CMK (cell line): Measurements from ENCODE around the gene MAML2.
"Not testable (repeated sequence)": the region's sequence is repeated elsewhere in the genome, so short reads cannot be mapped to it uniquely, and the experiment has no call there.

ENCODE experiments used
- DNase-seq: peaks from one replicate; pipeline ENCODE4 v3.0.0-alpha.2; 2010; ENCODE audit warnings: low read depth

Gene MAML2

DNA sequence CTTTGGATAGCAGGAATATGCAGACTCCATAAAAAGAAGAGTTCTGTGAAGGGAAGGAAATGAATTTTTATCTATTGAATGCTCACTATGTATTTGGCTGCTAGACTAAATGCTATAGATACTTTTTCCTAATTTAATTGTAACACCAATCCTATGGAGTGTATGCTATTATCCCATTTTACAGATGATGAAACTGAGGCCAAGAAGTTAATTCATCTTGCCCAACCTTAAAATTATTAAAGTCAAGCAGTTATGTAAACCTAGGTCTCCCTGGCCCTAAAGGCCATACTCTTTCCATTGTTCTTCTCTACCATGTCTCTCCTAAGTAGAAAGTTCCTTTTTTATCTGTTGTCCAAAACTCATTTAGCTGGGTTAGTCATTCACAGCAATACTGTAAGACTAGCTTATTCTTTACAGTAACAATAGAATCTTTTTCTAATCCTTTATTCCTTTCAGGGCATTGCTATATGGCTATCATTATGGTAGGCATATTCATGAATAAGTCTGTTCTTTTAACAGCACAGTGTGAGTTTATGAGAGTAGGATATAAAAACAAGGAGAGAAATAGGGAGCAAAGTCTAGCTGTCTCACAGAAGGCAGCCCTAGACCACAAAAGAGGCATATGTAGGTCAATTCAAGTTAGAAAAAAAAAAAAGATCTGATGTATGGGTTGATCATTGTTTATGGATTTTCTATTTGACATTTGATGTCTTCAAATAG, 50.5 kb downstream of the MAML2 start:
- DNase-seq: no peak

DNA sequence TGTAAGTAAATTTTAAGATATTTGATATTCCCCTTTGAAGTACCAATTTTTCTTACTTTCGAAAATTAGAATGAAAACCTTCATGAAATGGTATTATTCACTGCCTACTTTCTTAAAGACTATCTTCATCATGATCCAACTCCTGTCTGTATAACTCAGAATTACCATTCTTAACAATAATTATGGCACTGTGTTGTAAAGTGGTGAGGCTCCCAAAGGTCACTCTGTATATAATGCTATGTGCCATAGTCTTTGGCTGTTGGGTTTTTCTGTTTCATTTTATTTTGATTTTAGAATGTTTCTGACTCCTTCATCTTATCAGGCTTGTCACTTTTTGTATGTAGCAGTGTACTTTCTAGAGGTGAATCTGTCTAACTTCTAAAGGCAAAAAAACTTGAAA, 52.4 kb downstream of the MAML2 start:
- no peak for DNase-seq

- DNase-seq: no peak
These were observed 53.0 kb downstream of the MAML2 start for GRCh38 chr11:96290031-96290430.

DNA sequence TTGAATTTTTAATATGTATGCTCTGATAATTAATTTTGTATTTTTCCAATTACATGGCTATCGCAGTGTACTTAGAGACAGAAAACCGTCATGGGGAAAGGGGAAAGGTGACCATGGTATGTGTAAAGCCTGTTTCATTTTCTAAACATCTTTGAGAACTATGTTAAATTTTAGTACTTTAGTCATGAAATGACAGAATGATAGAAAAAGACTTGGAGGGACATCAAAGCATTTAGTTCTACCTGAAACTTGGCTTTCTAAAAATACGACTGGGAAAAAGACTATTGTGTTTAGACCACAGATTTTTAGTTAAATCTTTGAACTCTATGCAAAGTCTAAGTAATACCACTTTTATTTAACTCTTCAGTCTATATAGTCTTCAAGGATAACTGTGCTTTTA, 54.1 kb downstream of the MAML2 start:
- no peak for DNase-seq

- no peak for DNase-seq
These were observed 55.1 kb downstream of the MAML2 start for GRCh38 chr11:96287822-96288439.

GRCh38 chr11:96285985-96286384, 57.0 kb downstream of the MAML2 start:
- not testable (repeated sequence) for DNase-seq

DNA sequence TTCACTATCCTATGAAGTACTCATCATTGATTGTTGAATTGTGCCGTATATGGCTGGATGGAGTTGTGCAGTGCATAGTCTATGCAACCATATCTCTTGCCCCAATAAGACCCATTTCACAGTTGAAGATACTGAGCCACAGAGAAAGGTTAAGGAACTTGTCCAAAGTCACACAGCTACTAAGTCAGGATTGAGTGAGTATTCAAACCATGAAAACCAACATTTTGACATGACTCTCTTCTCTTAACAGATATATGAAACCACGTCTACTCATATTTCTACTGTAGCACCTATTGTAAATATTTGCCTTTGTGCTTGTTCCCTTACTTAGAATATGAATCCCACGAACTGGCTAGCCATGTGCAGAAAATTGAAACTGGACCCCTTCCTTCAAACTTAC, 58.1 kb downstream of the MAML2 start:
- no peak for DNase-seq

- DNase-seq: no peak
These were observed 58.6 kb downstream of the MAML2 start for GRCh38 chr11:96284401-96284800.

- no peak for DNase-seq
These were observed 60.3 kb downstream of the MAML2 start for GRCh38 chr11:96282625-96283220.

DNA sequence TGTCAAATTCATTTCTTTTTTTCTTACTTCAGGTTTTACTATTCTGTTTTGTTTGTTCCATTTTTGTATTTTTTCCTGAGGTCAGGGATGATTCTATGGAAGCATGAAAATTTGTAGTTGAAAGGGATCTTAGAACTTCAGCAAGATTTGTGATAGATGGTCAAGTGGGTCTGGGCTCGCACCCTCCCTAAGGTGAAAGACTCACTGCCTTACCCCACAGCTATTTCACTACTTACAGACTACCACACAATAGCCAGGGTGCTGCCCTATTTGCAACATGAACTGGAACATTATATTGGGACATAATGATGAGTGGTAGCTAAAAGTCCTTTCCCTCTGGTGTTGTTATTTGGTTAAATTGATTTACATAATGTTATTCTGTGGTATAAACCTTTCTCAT, 62.6 kb downstream of the MAML2 start:
- DNase-seq: no peak

GRCh38 chr11:96279896-96280290, 63.1 kb downstream of the MAML2 start:
- no peak for DNase-seq

DNA sequence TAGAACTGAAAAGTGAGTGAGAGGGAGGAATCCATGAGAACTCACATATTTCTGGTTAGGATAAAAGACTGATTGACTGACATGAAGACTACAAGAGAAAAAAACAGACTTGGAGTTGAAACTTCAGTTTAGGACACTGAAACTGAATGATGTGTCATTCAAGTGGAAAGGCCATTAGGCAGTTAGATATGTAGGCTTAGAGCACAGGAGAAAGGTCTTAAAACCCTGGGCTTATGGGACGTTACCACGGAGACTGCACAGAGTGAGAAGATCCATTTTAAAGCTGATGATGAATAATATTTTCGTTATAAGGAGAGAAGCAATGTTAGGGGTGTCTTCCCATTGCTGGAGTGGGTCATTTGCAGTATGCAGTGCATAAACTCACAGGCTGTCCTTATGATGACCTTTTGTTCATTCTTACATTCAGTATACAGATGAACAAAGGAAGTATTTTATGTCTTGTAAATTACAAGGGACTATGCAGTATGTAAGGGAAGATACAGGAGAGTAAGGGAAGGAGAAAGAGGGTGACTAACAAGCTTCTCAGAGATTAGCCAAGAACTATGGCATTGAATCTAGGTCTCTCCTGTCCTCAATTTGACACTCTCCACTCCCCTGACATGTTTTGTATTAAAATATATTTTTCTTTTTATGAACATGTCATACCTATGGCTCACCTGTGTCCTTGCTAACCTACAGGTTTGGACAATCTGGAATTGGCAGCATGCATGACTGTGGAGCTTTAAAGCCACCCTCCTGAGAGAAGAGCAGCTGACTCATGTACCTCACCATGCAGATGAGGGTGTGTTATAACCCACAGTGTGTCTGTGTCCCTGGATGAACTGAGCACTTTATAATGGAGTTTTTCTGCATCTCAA, 63.7 kb downstream of the MAML2 start:
- no peak for DNase-seq

GRCh38 chr11:96278039-96278897, 64.7 kb downstream of the MAML2 start:
- DNase-seq: no peak

DNA sequence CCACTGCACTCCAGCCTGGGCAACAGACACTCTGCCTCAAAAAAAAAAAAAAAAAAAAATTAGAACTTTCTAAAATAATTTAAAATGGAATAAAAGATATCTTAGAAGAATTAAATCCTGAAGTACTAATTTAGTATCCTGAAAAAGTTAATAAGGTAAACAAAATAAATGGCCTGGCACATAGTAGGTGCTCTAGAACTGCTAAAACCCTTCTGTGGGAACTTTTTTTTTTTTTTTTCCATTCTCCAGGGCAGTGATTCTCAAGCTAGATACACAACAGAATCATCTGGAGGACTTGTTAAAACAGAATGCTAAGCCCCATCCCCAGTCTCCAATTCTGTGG, 65.3 kb downstream of the MAML2 start:
- no peak for DNase-seq

- DNase-seq: no peak
These were observed 66.2 kb downstream of the MAML2 start for GRCh38 chr11:96276836-96277235.

DNA sequence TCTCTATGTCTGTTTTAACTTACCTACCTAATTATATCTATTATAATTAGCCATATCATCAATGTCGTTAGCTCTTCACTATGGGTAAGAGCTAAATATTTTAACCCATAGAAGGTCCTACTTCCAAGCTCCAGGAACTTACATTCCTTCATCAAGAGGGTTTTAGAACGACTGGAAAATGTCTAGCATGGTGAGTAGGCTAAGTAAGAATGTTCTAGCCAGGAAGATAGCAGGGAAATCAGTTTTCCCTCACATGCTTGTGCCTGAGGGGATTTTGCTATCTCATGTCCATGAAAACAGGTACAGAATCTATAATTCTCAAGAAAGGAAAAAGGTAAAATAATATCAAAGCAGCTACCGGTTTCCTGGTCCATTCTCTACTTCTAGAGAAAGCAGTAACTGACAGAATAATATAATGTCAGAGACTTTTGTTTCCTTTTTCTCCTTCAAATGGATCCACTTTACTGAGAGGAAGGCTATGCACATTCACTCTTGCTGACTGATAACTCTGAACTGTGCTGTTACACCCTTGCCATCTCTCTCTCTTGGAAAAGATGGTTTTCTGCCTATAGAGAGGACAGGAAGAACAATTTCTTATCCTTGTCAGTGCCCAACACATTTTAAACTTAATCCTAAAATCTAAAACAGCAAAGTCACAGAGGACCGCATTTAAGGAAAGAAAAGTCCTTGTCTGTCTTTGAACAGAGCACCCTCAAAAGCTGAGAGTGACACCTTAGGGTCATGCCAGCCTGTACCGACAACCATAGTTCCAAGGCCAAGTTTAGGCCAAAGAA, 67.0 kb downstream of the MAML2 start:
- DNase-seq: no peak

DNA sequence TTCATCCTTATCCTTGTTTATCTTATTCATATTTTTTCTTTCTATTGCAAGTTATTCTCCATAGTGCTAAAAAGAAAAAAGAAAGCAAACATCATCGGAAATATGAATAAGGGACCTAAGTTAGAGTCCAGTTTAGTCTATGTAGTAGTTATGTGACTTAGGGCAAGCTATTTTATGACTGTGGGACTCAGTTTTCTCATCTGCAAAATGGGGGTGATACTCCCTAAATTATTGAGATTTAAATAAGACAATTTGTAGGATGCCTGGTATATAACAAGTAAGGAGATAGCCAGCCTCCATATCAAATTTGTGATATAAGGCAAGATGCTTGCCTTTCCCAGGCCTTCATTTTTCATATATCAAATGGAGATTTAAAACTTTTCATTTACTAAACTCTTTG, 69.5 kb downstream of the MAML2 start:
- no peak for DNase-seq

DNA sequence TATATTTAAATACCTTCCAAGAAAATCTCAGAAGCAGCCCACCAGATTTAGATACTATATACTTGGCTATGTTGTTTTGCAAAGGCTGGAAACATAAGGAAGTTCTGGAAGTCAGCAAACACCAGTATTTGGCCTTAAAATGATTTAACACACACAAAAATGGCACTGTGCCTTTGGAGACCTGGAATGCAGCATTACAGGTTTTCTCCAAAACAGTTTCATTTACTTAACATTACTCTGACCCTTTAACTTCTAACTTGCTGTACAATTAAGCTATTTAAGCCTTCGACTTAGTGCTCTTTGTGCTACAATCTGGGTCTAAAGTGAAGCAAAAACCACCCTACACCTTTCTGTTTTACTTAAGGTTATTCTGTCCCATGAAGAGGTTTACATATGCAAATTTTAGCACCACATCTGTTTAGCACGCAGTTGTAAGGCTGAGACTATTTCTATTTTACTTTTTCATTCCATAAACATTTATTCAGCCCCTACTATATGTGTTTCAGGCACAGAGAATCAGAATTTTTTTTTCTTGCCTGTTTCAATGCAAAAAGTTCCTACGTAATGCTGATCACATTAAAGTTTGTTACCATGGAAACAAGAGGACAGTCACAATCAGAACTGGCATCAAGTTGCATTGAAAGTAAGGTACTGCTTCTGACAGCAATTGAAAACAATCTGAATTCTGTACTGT, 70.3 kb downstream of the MAML2 start:
- DNase-seq: no peak

DNA sequence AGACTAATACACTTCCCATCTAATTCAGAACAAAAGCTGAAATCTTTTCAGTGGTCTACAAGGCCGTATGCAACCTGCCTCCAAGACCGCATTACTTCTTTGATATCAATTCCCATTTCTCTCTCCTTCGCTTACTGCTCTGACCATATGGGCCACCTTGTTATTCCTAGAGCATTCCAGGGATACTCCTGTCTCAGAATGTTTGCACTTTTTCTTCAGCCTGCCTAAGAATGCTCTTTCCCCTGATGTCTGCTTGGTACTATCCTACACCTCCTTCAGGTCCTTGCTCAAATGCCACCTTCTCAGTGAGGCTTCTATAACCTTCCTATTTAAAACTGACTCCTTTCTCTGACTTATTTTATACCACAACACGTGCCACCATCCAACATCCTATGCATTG, 71.2 kb downstream of the MAML2 start:
- no peak for DNase-seq

DNA sequence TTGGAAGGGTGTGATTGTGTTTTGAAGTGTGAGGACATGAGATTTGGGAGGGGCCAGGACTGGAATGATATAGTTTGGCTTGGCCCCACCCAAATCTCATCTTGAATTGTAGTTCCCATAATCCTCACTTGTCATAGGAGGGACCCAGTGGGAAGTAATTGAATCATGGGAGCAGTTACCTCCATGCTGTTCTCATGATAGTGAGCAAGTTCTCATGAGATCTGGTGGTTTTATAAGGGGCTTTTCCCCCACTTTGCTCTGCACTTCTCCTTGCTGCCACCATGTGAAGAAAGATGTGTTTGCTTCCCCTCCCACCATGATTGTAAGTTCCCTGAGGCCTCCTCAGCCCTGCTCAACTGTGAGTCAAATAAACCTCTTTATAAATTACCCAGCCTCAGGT, 71.6 kb downstream of the MAML2 start:
- DNase-seq: not testable (repeated sequence)
